RWPE1 (cell line): ENCODE data around the gene EIF3F.

Experiments used
- CTCF ChIA-PET: fragments of 350-600 bp; sonication (Branson Sonifier 250); formaldehyde crosslinking; extraction: SDS; loops from one replicate; lab custom pipeline; 2021; lab: Yijun Ruan, JAX
- POLR2A ChIA-PET: fragments of 400-600 bp; formaldehyde crosslinking; extraction: SDS; loops from one replicate; lab custom pipeline; 2020; ENCODE audit warnings: antibody characterized with exemption; ENCODE audit not compliant: low non-redundant PET; lab: Yijun Ruan, JAX
- DNase-seq: peaks from one replicate; pipeline ENCODE4 v3.0.0; 2012; ENCODE audit warnings: low spot score
- H3K27ac ChIP-seq: fragments of 450-650 bp; 2 replicates; pipeline ENCODE4 v1.5.1; 2017
- TF ChIP-seq, protein P1 (sequence below): fragments of 450-650 bp; conservative IDR thresholded peaks from 2 replicates; pipeline ENCODE4 v1.5.1; 2017; ENCODE audit warnings: low read depth, mild to moderate bottlenecking

The EIF3F gene

GRCh38 chr11:8028766-8029165 lies 41.6 kb downstream of the EIF3F start:
- DNase-seq: no peak
- ChIA-PET CTCF (interaction anchor here (1.1 kb wide), 1 partner anchor 71 kb away, joined by 10 read pairs; no protein-coding TSS in a partner anchor), POLR2A (no interaction called here)
- no peak overlapping the region for H3K27ac ChIP-seq
- TF ChIP-seq, protein P1, sequence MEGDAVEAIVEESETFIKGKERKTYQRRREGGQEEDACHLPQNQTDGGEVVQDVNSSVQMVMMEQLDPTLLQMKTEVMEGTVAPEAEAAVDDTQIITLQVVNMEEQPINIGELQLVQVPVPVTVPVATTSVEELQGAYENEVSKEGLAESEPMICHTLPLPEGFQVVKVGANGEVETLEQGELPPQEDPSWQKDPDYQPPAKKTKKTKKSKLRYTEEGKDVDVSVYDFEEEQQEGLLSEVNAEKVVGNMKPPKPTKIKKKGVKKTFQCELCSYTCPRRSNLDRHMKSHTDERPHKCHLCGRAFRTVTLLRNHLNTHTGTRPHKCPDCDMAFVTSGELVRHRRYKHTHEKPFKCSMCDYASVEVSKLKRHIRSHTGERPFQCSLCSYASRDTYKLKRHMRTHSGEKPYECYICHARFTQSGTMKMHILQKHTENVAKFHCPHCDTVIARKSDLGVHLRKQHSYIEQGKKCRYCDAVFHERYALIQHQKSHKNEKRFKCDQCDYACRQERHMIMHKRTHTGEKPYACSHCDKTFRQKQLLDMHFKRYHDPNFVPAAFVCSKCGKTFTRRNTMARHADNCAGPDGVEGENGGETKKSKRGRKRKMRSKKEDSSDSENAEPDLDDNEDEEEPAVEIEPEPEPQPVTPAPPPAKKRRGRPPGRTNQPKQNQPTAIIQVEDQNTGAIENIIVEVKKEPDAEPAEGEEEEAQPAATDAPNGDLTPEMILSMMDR: no peak

DNA sequence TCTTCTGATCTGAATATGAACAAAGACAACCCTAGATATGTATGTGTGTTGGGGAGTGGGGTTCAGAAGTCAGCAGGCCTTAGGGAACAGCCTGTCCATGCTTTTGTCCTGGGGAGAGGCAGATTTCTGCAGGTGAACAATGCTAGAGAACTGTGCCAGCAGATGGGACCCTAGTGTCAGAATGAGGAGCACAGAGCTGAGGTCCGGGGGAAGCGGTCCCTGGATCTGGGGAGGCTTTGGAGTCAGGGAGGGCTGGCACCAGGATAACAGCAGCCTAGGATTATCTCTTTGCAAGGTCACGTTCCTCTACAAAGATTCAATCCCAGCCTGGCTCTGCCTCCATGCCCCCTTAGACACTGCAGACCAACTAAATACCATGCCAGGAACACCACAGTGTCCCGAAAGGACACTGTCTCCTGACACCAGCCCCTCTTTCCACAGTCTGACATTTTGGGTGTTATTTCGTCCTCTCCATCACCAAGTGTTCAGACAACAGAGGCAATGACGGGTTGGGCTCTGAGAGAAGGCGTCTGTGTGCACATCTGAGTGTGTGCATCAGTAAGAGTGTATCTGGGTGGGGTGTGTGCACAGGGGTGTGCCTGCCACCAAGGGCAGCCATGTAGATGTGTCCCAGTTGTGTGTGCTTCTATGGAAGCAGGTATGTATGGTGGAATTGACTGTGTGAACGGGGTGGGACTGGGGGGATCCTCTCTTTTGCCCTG lies 43.5 kb downstream of the EIF3F start:
- CTCF ChIA-PET: interaction anchor here (5.1 kb wide), 1 partner anchor 68 kb away, joined by 67 read pairs; no protein-coding TSS in a partner anchor
- no peak overlapping the region for H3K27ac ChIP-seq
- DNase-seq: no peak

DNA sequence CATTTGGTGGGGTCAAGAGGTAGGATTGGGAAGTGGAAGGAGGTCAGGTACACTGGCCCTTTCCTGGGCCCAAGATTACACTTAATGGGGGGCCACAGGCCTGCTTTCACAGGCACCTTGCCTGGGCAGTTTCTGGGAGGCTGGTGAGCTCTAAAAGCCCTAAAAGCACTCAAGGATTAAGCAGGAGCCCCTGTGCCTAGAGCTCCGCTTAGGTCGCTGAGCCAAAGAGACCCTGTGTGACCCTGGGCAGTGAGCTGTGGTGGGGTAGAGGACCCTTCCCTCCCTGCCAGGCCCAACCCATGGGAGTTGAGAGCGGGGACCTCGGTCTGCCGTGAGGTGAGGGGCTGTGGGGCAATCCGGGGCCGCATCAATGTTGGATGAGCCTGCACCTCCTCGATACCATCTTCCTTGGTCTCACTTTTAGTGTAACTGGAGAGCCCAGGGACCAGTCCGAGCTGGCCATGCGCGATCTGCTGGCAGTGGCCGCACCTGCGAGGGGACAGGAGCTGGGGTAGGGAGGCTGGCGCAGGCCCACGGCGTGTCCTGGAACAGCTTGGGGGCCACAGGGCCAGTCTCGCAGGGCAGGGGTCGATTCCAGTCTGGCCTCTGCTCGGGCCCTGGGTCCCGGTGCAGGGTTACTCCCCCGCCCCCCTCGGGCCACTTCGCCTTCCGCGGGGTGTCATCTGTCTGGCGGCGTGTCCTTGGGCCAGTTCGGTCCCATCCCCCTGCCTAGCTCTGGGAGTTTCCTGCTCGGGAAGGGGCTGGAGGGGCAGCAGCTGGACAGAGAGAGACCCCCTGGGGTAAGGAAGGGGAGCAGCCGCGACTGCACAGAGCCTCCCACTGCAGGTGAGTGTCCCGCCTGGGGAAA lies 44.3 kb downstream of the EIF3F start:
- CTCF ChIA-PET: interaction anchor here (0.6 to 5.1 kb wide), 3 partner anchors 10 to 300 kb away, joined by 3 to 67 read pairs (median 4); no protein-coding TSS in a partner anchor
- H3K27ac ChIP-seq: no peak overlapping the region
- no peak for DNase-seq
- TF ChIP-seq, protein P1: no peak
- POLR2A ChIA-PET: no interaction called here

More for the DNA sequence above, 43.5 kb downstream of the EIF3F start:
- TF ChIP-seq, protein P1: no peak
- POLR2A ChIA-PET: no interaction called here

DNA sequence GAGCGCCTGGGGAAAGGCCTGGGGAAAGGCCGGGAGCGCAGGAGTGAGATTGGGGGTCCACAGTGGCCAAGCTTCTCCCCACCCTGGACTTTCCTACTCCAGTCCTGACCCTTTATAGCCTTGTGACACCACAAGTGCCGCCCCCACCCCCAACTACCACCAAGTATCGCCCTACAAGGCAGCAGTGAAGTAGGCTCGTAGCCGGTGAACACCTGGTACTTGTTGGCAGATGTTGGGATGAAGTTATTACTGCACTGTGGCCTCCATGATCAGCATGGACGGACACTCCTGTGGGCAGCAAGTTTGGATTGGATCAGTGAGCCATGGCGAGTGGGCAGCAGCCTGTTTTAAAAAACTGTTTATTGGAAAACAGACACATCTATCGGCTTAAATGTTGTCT lies 45.0 kb downstream of the EIF3F start:
- DNase-seq: no peak
- ChIA-PET POLR2A (no interaction called here), CTCF (interaction anchor here (0.6 to 5.1 kb wide), 4 partner anchors 60 to 299 kb away, joined by 4 to 67 read pairs (median 18); no protein-coding TSS in a partner anchor)
- no peak overlapping the region for H3K27ac ChIP-seq
- TF ChIP-seq, protein P1: no peak

DNA sequence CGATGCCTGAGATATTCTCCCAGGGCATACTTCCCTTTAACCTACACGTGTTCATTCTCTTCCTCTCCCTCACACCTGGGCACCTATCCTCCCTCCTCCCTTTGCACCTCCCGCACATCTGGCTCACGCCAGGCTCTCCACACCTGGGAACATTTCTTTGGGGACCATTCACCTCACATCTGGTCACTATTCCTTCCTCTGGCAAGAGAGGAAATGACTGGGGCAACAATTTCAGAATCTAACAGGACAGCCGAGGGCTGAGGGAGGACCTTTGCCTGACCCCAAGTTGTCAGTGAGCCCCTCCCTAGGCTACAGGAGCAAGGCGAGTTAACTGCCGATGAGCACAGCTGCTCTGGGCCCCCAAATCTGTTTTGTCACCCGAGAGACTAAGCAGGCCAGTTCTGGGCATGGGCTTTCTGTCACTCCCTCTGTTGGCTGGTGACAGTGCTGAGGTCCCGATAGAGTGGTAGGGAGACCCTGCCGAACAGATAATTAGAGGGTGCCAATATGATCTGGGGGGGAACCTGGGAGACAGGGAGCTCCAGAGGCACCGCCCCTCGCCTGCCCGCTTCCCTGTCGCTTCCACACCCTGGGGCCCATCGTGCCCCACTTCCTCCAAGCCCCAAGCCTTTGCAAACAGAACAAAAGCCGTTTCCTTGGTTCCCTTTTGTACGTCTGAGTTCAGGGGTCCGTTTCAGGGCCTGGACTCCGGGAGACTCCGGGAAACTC lies 45.6 kb downstream of the EIF3F start:
- no peak overlapping the region for H3K27ac ChIP-seq
- CTCF ChIA-PET: interaction anchor here (0.6 to 5.1 kb wide), 25 partner anchors 8 to 635 kb away, joined by 3 to 67 read pairs (median 4); partner anchors contain the start of gene TUB
- POLR2A ChIA-PET: no interaction called here
- no peak for DNase-seq
- TF ChIP-seq, protein P1: no peak
